Stimulated activated CD8-positive, alpha-beta memory T cell treated with anti-CD3 and anti-CD28 coated beads, Interleukin-4, amount 100 ng/mL, for 48 hours (primary cell): ENCODE data around the gene HOXC13.

Experiments used
- DNase-seq: peaks from one replicate; pipeline ENCODE4 v3.0.0-alpha.2; 2020

HOXC13 gene

DNA sequence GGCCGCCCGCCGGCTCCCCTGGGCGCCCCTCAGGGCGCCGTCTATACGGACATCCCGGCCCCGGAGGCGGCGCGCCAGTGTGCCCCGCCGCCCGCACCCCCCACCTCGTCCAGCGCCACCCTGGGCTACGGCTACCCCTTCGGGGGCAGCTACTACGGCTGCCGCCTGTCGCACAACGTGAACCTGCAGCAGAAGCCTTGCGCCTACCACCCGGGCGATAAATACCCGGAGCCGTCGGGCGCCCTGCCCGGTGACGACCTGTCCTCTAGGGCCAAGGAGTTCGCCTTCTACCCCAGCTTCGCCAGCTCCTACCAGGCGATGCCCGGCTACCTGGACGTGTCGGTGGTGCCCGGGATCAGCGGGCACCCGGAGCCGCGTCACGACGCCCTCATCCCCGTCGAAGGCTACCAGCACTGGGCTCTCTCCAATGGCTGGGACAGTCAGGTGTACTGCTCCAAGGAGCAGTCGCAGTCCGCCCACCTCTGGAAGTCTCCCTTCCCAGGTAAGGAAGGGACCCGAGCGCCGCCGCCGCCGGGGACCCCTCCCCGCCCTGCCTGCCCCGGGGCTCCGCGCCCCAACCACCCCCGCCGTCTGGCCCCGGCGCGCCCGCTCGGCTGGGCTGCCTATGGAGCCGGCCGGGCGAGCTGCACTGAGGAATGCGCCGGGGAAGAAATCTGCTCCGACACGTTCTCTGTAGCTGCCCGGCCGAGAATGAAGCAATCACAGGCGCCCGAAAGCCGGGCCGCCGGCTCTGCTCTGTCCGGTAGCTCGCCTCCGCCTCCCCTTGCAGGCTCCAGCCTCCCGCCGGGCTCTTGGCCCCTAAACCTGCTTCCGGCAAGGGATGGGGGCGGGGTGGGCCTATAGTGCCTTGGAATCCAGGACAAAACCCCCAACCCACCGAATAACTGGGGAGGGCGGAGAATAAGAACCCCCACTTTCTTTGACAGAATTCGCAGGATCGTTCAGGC, 794 bp downstream of the HOXC13 start:
- no peak for DNase-seq

DNA sequence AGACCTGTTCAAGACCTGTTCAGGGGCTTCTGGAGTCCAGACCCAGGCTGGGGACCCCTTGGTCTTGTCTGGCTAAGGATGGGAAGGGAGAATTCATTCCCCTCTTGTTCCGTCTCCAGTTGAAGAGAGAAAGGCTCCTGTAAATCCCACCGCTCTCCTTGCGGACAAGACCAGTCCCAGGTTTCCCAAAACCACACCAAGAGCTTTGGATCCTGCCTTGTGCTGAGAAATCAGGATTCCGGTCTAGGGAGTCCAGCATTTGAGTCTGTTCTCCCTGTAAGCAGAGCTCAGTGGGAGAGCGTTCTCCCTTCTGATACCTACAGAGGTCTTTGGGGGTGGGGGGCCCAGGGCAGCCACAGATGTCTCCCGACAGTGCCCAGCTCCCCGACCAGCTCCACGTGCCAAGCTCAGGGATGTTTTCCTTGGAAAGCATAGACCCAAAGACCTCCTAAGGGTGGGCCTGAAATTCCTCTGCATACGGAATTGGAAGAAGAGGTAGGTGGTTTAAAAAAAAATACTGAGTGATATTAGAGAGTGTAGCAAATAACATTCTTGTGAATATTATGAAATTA, 1.9 kb downstream of the HOXC13 start:
- no peak for DNase-seq

DNA sequence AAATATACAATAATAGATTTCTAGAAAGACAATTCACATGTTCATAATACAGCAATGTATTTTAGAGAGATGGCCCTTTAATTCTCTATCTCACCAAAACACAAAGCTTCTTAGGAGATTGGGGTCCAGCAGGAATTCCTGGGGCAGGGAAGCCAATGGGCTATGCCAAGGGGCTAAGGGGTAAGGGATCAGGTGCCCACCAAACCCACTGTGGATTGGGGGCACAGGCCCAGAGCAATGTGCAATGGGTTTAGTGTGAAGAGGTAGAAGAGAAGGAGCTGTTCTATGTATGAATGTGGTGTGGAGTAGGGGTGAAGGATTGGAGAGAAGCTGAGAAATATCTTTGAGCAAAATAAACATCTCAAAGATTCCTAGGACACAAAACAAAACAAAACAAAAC, 2.6 kb downstream of the HOXC13 start:
- no peak for DNase-seq

DNA sequence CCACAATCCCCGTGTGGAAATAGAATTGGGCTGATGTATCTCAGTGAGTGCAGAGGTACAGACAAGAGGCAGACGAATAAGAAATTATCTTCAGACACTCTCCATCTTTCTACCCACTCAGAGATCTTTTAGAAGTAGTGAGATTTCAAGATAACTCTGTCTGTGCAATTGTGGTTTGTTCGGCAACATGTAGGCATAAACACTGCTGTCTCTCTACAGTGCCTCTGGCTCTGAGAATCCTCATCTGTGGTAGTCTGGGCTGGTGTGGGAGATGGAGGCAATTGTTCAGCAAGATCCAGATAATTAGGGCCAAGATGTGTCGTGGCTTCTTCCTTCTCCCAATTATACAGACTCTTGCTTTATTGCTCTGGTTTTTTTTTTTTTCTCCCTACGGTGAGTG, 3.1 kb downstream of the HOXC13 start:
- DNase-seq = no peak

DNA sequence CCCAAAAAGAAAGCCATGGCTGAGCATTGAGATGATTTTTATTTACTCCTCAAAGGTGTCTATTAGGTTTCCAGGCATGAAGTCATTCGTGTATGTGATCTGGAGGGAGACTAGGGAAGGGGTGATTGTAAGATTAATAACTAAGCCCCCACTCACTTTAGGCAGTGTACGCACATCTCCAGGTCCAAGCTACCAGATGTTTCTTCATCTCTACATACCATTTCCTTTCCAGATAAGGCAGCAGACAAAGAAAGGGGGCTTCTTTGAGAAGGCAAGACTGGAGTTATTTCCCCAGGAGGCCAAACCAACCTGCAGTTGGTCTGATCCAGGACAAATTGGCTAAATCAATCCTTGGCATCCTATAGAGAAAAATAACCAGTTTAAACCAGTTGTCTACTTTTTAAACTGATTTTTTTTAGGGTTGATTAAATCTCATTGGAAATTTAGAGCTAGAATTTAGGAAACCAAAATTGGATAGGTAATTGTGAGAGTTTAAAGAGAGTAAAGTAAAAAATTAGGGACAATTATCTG, 3.9 kb downstream of the HOXC13 start:
- DNase-seq = no peak

DNA sequence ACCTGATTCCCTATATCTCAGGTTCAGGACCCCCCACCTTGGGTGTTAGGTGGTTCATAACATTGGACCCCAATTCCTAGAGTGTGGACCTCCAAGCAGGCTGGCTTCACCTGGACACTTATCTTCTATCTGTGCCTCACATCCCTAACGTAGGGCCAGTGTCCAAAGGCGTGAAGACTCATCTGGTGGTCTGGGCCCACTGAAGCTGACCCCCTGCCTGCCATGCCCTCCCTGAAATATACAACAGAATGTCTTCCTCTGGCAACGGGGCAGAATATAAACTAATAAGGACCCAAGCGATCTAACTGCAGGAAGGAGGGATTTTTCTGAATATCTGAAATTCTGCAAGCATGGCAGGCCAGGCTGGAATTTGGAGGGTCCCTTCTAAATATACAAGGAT, 5.6 kb downstream of the HOXC13 start:
- no peak for DNase-seq

DNA sequence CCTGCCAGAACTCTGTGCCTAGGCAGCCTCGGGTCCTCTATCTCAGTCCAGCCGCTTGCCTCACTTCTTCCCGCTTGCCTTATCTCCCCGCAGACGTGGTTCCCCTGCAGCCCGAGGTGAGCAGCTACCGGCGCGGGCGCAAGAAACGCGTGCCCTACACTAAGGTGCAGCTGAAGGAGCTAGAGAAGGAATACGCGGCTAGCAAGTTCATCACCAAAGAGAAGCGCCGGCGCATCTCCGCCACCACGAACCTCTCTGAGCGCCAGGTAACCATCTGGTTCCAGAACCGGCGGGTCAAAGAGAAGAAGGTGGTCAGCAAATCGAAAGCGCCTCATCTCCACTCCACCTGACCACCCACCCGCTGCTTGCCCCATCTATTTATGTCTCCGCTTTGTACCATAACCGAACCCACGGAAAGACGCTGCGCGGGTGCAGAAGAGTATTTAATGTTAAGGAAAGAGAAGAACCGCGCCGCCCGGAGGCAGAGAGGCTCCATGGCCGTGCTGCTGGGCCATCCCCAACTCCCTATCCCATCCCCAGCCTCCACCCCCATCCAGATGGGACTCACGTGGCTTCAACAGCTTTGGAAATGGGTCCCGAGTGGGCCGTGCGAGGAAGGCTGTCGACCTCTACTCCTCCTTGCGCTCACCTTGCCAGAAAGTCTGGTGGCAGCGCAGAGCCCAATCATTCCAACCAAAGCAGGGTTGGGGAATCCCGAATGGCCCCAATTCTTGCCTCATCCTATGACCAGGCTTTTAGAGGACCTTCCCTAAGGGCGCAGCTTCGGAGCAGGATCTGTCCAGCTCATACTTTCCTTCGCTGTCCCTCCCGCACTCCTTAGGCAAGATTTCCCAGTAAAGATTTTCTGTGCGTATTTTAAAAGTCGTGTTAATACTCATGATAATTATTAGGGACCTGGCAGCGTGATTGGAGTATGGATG, 6.5 kb downstream of the HOXC13 start:
- no peak for DNase-seq

DNA sequence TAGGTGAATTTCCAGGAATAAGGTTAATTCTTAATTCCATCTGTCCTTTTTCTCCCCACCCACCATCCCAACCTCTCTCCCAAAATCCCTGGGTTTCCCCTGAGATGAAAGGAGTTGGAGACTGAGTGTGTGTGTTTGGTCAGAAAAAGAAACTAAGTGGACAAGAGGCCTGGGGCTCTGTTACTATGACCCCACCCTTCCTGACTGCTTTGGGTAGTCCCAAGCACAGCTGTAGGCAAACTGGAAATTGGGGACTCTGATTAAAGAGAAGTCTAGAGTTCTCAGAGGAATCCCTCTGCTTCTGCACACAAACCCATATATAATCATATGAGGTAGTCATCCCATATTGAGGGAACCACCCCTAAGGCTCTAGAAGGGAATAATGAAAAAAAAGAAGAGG, 9.1 kb downstream of the HOXC13 start:
- no peak for DNase-seq

DNA sequence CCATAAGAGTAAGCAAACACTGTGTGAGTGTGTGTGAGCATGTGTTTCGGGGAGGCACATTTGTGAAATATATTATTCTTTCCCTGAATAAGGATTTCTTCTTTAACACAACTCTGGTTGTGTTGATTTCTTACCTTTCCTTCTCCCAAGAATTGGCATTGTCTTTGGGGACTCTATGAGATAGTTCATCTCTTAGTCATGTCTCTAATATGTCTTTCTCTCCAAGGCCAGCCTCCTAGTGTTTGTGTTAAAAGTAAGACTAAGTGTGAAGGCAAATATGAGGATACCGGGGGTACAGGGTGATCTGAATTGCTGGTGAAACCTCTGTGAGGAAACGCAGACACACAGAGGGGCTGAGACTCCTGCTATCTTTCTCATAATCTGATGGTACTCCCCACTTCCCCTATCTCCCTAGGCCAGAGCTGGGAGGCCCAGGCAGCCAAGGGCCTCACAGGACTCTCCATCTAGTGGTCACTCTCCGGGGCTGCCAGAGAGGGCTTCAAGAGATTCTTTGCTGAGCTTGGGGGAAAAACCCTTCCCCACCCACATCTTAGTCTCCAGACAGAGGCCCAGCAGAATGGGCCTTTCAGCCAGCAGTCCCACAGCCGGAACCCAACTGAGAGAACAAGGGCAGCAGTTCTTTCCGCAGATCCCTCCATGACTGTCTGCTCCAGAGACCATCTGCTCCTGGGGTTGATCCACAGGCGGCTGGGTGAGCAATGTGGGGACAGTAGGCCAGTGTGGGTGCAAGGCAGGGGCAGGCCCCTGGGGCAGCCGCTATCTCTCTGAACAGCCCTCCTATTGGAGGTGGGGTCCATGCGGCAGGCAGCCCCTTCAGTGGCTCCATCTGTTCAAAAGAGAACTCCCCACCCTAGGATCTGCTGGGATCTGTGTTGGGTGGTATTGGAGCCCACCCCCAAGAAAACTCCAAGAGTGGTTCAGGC, 10.3 kb downstream of the HOXC13 start:
- no peak for DNase-seq

DNA sequence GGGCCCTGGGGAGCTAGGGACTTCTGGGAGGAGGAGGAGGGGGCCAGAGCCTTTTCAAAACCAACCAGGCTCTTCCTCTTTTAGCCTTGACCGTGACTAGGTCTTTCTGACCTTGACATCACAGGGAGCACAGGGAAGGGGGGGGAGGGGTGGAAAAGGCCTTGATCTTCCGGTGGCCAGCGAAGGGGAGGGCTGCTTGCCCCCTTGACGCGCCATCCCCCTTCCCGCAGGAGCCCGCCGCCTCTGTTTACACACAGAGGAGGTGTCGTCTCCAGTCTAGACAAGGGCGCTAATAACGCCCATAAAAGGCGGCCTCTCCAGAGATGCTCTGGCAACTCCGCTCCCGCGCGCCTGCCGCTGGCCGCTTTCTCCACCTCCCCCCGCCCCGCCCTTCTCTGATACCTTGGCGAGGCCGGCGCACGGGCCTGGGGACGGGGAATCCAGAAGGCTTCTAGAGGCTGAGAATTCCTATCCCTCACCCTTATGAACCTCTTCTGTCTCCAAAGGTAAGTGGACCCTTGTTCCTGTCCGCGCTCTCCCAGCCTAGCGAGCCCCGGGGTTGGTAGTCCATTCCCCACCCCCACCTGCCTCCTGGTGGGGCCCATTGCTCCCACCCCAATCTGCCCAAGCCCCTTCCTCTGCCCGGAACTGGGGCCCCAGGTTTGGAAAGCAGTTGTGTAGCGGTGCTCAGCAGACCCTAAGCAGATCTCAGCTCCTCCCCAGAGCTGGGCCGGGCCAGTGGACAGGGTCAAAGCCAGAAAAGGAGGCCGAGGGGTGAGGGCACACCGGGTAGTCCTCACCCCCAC, 11.2 kb downstream of the HOXC13 start:
- no peak for DNase-seq

DNA sequence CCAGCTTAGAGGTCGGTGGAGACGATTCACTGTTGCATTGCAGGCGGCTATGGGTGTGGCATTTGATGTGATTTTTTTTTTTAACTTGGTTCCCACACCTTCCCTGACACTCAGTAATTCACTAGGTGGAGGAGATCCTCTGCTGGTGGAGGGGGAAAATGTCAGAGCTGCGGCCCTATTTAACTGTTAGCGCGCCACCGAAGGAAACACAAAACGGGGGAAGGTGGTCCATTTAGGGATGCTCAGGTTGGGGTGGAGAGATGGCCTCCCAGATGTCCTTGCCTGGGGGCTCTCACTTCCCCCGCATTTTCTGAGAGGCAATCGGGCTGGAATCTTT, 11.8 kb downstream of the HOXC13 start:
- no peak for DNase-seq

DNA sequence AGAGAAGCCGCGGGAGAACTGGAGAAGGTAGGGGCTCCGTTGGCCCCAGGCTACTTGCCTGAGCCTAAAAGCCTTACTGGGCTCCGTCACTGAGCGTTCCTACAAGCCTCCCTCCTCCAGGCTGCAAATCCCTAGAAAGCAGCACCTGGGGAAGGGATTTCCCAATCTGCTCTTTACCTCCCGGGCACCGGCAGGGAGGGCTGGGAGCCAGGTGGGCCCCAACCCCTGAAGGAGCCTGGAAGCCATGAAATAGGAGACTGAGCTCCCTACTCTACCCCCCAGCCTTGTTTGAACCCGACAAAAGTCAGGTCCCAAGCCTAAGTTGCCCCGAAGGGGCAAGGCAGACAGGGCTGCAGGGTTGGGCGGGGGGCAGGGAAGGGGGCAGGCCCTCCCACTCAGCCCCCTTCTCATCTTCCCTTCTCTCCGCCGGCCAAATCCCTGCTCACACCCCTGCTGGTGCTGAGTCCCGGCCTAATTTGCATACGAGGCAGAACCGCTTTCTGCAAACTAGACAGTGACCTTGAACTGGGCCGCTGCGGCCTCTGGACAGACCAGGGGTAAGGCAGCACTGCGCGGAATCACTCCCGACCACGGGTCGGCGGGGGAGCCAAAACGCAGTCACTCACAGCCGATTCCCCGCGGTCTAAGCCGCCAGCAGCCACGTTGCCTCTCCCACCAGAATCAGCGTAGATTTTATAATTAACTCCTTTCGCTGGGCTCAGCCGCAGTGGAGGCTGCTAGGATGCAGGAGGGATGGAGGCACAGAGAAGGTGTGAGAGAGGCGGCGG, 12.4 kb downstream of the HOXC13 start:
- no peak for DNase-seq

DNA sequence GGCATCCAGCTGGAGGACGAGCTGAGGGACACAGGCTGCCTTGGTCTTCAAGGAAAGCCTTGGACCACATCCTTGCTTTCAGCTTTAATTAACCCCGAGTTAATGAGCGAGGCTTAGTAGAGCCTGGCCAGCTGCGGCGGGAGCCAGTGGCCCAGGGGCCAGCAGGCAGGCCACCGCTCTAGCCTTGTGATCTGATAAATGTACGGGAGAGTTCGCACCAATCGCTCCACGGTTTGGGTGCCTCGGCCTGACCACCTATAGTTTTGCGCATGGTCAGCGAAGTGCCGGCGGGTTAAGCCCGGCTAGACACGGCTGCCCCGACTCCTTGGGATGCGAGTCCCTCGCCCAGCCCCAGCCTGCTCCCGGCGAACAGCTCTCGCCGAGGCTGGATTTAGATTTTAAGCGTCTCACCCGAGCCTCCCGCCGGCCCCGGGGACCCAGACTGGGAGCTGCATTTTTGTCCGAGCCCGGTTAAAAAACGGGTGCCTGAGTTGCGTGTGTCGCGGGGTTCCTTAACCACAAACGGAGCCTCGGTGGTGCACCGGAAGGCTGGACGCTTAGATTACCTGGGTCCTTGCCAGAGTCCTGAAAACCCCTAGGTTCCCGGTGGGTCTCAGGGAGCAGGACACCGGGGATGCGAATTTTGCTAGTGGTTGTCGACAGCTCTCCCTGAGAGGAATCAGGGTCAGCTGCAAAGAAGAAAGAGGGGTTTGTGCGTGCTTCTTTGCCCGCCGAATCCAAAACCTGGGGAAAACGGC, 13.1 kb downstream of the HOXC13 start:
- no peak for DNase-seq

DNA sequence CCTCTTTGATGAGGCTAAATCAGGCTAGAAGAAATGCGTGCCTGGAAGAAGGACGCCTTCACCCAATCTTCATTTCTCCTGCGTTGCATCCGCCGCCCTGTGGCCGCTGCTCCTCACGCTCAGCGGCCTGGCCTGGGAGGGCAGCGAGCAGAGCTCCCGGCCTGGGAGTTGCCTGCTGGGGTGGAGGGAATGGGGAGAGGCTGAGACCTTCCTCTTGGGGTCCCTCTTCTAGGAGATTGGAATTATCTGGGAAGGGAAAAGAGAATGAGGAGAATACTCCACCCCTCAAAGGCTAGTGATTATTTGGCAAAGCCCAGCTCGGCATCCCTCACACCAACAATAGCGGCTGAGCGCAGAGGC, 13.7 kb downstream of the HOXC13 start:
- DNase-seq = no peak

DNA sequence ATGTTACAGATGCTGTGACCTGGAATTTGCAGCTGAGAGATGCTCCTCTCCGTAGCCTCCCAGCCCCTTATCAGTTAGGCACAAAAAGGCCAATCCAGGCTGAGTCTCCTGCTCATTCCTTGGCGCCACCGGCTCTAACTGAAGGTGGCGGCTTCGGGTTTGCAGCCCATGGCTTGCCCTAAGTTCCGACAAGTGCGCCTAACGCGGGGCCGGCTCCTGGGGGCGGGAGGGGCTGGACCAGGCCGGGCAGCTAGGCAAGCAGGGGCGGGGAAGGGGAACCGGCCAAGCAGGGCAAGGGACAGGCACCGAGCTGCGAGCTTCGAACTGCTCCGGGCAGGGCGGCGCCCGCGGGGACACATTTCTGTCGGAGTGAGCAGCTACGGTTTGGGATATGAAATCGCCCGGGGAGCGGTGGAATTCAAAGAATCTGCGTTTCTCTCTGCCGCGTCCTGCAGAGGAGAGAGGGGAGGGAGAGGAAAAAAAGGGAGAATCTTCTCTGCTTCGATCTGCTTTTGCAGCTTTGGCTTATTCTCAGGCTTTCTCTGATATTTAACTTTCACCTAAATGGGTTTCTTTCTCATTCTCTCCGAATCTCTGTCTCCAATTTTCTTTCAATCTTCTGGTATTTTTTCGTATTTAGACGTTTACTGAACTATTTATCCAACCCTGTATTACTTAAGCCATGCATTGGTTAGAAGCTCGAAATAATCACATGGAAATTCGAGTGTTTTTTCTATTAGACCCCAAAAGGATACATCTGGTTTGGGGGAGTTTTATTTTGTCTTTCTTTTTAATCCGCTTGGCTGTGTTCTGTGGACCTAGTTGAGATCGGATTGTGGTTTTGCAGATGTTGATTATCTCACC, 14.5 kb downstream of the HOXC13 start:
- no peak for DNase-seq

DNA sequence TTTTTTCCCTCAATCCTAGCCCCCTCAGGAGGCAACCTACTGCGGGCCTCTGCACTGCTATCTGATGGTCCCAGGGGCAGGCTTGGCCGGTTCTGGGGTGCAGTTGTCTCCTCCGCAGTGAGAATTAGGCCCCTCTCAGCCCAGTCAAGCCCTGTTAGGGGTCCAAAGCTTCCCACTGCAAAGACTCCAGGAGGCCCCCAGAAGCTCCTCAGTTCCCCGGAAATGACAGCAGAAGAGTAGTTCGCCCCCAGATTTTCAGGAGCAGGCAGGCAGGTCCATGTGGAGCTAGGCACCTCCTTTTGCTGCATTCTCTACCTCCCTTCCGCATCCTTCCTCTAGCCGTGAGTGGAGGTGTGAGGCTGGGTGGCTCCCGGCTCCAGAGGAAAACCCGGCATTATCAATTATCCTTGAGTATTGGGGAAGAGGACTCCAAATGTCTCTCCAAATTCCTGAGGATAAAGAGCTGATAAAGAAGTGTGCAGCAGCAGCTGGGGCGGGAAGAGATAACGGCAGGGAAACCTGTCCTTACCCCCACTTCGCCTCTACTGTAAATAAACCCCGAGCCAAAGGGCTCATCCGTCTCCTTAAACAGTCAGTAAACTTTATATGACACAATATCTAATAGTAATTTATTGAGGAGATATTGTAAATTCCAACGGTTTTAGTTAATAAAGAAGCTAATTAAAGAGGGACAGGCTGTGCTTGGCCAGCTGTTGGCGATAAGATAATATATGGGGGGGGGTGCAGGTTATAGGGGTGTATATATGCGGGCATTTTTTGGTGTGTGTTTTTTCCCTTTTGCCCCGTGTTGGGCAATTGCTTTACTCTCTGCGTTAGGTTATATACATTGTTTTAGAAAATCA, 15.4 kb downstream of the HOXC13 start:
- no peak for DNase-seq

DNA sequence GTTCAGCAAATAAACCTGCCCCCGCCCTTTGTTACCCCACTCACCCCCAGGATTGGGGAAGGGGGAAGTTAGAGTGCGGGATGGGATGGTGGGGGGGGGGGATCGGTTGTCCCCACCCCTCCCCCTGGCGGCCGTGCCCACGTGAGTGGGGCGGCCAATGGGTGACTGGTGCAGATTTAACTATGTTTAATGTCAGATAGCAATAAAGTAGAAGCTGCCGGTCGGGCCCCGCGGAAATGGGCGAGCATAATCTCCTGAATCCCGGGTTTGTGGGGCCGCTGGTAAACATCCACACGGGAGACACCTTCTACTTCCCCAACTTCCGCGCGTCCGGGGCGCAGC, 16.0 kb downstream of the HOXC13 start, which contains the start of gene HOXC12:
HOXC12 (plus strand) TSS at position 210 of the 342 bp plus-strand sequence; CDS start at position 237, 27 bp downstream.
- no peak for DNase-seq
